Astrocyte (in vitro differentiated cells and primary cell): ENCODE results near the gene MDN1. TPM values are rescaled to one million over a fixed set of nuclear protein-coding genes. Genes with fewer than 3 reads are reported as not detected.
"Not testable (repeated sequence)": the region's sequence is repeated elsewhere in the genome, so short reads cannot be mapped to it uniquely, and the experiment has no call there.

Source experiments
- DNase-seq: peaks from one replicate; pipeline ENCODE4 v3.0.0-alpha.2; 2010; ENCODE audit warnings: low read depth
- FAIRE-seq: peaks from 2 replicates; lab custom pipeline; 2011; peaks lifted over from hg19 to GRCh38; lab: Jason Lieb, UNC
- H2AFZ ChIP-seq: 2 replicates; pipeline ENCODE4 v1.6.0; 2012; ENCODE audit warnings: low read depth, low read length, inconsistent platforms
- H3K27ac ChIP-seq: 2 replicates; pipeline ENCODE4 v1.5.1; 2011; ENCODE audit warnings: low read depth, low read length, inconsistent platforms
- H3K27me3 ChIP-seq: 2 replicates; pipeline ENCODE4 v1.6.0; 2011; ENCODE audit warnings: low read length, inconsistent platforms; ENCODE audit not compliant: insufficient read depth
- H3K36me3 ChIP-seq: 2 replicates; pipeline ENCODE4 v1.5.1; 2011; ENCODE audit warnings: low read length, inconsistent platforms; ENCODE audit not compliant: insufficient read depth
- H3K4me1 ChIP-seq: 2 replicates; pipeline ENCODE4 v1.5.1; 2011; ENCODE audit warnings: low read length, inconsistent platforms; ENCODE audit not compliant: insufficient read depth
- H3K4me2 ChIP-seq: 2 replicates; pipeline ENCODE4 v1.6.0; 2012; ENCODE audit warnings: low read length, inconsistent platforms
- H3K4me3 ChIP-seq: 2 replicates; pipeline ENCODE4 v1.5.1; 2011; ENCODE audit warnings: low read depth, mild to moderate bottlenecking, low read length, inconsistent platforms; ENCODE audit not compliant: insufficient read depth
- H3K79me2 ChIP-seq: 2 replicates; pipeline ENCODE4 v1.6.0; 2012; ENCODE audit warnings: mild to moderate bottlenecking, low read length, inconsistent platforms; ENCODE audit not compliant: insufficient read depth
- H3K9ac ChIP-seq: 2 replicates; pipeline ENCODE4 v1.6.0; 2012; ENCODE audit warnings: mild to moderate bottlenecking, low read length, inconsistent platforms
- H3K9me3 ChIP-seq: 2 replicates; pipeline ENCODE4 v1.5.1; 2012; ENCODE audit warnings: low read depth, mild to moderate bottlenecking, low read length, inconsistent platforms; ENCODE audit not compliant: insufficient read depth
- H4K20me1 ChIP-seq: 2 replicates; pipeline ENCODE4 v1.6.0; 2012; ENCODE audit warnings: low read length, inconsistent platforms; ENCODE audit not compliant: insufficient read depth
- H3K27ac Mint-ChIP-seq: one replicate; pipeline ENCODE4 v1.8.0; 2021; ENCODE audit warnings: mild to moderate bottlenecking, mixed read lengths; ENCODE audit not compliant: unreplicated experiment
- H3K27me3 Mint-ChIP-seq: one replicate; pipeline ENCODE4 v1.8.0; 2021; ENCODE audit warnings: low read depth, mixed read lengths; ENCODE audit not compliant: unreplicated experiment
- H3K36me3 Mint-ChIP-seq: one replicate; pipeline ENCODE4 v1.8.0; 2021; ENCODE audit warnings: low read depth, mixed read lengths; ENCODE audit not compliant: unreplicated experiment
- H3K4me1 Mint-ChIP-seq: one replicate; pipeline ENCODE4 v1.8.0; 2021; ENCODE audit warnings: low read depth, mixed read lengths; ENCODE audit not compliant: unreplicated experiment
- H3K4me3 Mint-ChIP-seq: one replicate; pipeline ENCODE4 v1.8.0; 2021; ENCODE audit warnings: mild to moderate bottlenecking, moderate library complexity, mixed read lengths; ENCODE audit not compliant: unreplicated experiment
- H3K9me3 Mint-ChIP-seq: one replicate; pipeline ENCODE4 v1.8.0; 2021; ENCODE audit warnings: mild to moderate bottlenecking, mixed read lengths; ENCODE audit not compliant: unreplicated experiment
- EZH2 ChIP-seq: IDR thresholded peaks from 2 replicates; pipeline ENCODE4 v1.6.1; 2012; ENCODE audit warnings: mild to moderate bottlenecking, low read length, inconsistent platforms; ENCODE audit not compliant: insufficient read depth
- total RNA-seq: library from RNA; stranded (reverse); gene quantifications from 2 replicates; pipeline ENCODE4 v1.2.1, GENCODE V29; 2021
- TF ChIP-seq, protein P1 (sequence below): IDR thresholded peaks from 2 replicates; pipeline ENCODE4 v1.5.1; 2011; ENCODE audit warnings: low read depth, mild to moderate bottlenecking, inconsistent platforms, low read length, moderate library complexity; ENCODE audit not compliant: insufficient read depth

The MDN1 gene
- total RNA-seq, 1 donor from 2014 or later = 35.7 TPM

DNA sequence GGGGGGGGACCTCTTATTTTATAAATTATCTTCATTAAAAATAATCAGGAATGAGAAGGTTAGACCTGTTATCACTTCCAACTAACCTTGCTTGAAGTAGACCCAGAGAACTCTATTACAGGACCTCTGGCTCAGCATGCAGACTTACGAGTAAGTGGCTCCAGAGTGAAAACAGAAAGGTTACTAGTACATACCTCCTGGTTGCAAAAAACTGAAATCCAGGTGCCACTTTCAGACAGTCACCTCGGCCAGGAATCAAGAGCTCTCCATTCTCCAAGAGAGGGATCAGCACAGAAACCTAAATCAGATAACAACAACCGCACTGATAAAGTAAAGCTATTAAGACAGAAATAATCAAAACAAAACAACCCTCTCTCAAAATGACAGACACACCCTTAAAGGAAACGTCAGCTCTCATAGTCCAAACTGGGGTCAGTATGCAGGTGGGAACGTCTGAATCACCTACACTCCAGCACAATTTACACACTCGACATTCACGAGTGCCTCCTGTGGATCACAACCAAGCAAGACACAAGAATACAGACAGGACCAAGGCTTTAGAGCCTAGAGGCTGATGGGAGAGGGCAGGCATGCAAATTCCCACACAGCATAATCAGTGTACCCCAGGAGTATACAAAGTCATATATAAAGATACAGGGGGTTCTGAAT is 31.8 kb downstream of the MDN1 start:
- no peak overlapping the region for H3K4me2 ChIP-seq
- H3K4me1 ChIP-seq = no peaks in the 10 kb centered on the region
- no peaks in the 10 kb centered on the region for H3K9me3 ChIP-seq
- no peak overlapping the region for H3K27ac ChIP-seq
- H3K36me3 ChIP-seq = peaks cover 23% of the 10 kb centered on the region
- FAIRE-seq (no peak), DNase-seq (no peak)
- TF ChIP-seq, protein P1, sequence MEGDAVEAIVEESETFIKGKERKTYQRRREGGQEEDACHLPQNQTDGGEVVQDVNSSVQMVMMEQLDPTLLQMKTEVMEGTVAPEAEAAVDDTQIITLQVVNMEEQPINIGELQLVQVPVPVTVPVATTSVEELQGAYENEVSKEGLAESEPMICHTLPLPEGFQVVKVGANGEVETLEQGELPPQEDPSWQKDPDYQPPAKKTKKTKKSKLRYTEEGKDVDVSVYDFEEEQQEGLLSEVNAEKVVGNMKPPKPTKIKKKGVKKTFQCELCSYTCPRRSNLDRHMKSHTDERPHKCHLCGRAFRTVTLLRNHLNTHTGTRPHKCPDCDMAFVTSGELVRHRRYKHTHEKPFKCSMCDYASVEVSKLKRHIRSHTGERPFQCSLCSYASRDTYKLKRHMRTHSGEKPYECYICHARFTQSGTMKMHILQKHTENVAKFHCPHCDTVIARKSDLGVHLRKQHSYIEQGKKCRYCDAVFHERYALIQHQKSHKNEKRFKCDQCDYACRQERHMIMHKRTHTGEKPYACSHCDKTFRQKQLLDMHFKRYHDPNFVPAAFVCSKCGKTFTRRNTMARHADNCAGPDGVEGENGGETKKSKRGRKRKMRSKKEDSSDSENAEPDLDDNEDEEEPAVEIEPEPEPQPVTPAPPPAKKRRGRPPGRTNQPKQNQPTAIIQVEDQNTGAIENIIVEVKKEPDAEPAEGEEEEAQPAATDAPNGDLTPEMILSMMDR = no peak
- no peak for TF ChIP-seq EZH2
- Mint-ChIP-seq H3K4me1 (no peaks in the 10 kb centered on the region), H3K4me3 (no peak overlapping the region), H3K9me3 (peaks cover 3% of the 10 kb centered on the region), H3K27me3 (no peaks in the 10 kb centered on the region), H3K36me3 (peaks cover 24% of the 10 kb centered on the region), H3K27ac (no peak overlapping the region)
- H3K9ac ChIP-seq = no peak overlapping the region
- H4K20me1 ChIP-seq = no peaks in the 10 kb centered on the region
- H3K27me3 ChIP-seq = no peaks in the 10 kb centered on the region
- H2AFZ ChIP-seq = no peak overlapping the region
- no peak overlapping the region for H3K4me3 ChIP-seq
- no peaks in the 10 kb centered on the region for H3K79me2 ChIP-seq

DNA sequence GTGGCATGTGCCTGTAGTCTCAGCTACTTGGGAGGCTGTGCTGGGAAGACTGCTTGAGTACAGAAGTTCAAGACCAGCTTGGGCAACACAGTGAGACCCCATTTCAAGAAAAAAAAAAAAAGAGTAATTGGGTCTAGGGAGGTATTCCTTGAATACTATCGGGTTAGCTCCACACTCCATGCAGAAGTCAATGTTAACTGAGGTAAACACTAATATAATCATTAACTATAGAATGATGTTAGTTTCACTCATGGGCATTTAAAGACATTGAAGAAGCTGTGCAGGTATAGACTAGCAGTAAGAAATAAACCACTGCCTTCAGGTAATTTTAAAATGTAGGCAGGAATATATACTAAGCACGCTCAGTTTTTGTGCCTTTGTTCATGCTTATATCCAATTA is 32.6 kb downstream of the MDN1 start:
- Histone ChIP-seq H3K4me1 (no peaks in the 10 kb centered on the region), H3K4me3 (no peak overlapping the region), H2AFZ (no peak overlapping the region), H3K4me2 (no peak overlapping the region), H3K9ac (no peak overlapping the region), H3K27me3 (no peaks in the 10 kb centered on the region), H3K36me3 (peaks cover 23% of the 10 kb centered on the region), H4K20me1 (no peaks in the 10 kb centered on the region), H3K9me3 (no peaks in the 10 kb centered on the region), H3K79me2 (no peaks in the 10 kb centered on the region), H3K27ac (no peak overlapping the region)
- no peak for DNase-seq
- Mint-ChIP-seq H3K4me1 (no peaks in the 10 kb centered on the region), H3K27me3 (no peaks in the 10 kb centered on the region), H3K9me3 (peaks cover 3% of the 10 kb centered on the region), H3K36me3 (peaks cover 24% of the 10 kb centered on the region), H3K27ac (no peak overlapping the region), H3K4me3 (no peak overlapping the region)
- TF ChIP-seq EZH2 = no peak
- TF ChIP-seq, protein P1 = no peak
- no peak for FAIRE-seq

DNA sequence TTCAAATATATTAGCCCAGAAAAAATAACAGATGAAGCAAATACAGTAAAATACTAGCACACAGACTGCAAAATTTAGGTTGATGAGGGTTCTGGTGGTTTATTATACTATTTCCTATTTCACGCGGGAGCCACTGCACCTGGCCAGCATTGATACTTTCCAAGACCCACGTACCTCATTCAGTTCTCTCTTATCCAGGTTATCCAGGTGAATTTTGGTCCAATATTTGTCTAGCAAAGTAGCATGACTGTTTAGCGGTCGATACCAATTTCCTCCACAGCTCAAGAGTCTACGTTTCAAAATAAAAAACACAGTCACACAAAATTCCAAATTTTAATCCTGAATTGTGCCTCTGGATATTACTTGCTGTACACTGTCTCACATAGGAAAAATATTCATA is 34.8 kb downstream of the MDN1 start:
- H3K27ac Mint-ChIP-seq = no peak overlapping the region
- no peak for FAIRE-seq
- H3K4me1 Mint-ChIP-seq = no peaks in the 10 kb centered on the region

DNA sequence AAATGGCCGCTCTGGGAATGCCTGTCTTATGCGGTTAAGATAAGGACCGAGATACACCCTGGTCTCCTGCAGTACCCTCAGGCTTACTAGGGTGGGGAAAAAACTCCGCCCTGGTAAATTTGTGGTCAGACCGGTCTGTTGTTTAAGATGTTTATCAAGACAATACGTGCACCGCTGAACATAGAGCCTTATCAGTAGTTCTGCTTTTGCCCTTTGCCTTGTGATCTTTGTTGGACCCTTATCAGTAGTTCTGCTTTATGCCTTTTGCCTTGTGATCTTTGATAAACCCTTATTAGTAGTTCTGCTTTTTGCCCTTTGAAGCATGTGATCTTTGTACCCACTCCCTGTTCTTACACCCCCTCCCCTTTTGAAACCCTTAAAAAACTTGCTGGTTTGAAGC is 36.3 kb downstream of the MDN1 start:
- peaks cover 38% of the 10 kb centered on the region for H3K36me3 Mint-ChIP-seq
- not testable (repeated sequence) for H3K4me1 ChIP-seq, H3K9ac ChIP-seq, FAIRE-seq, H3K27me3 ChIP-seq, H3K4me3 Mint-ChIP-seq, H3K4me3 ChIP-seq, H3K27ac Mint-ChIP-seq, H3K27me3 Mint-ChIP-seq, H3K79me2 ChIP-seq, H2AFZ ChIP-seq, H3K9me3 ChIP-seq, H3K9me3 Mint-ChIP-seq, H3K27ac ChIP-seq, H3K4me2 ChIP-seq, DNase-seq, H4K20me1 ChIP-seq, H3K4me1 Mint-ChIP-seq
- H3K36me3 ChIP-seq = peaks cover 28% of the 10 kb centered on the region

More for the DNA sequence above, 34.8 kb downstream of the MDN1 start:
- no peak overlapping the region for H2AFZ ChIP-seq
- H3K9me3 ChIP-seq = no peaks in the 10 kb centered on the region
- H3K4me3 ChIP-seq = no peak overlapping the region
- no peaks in the 10 kb centered on the region for H3K4me1 ChIP-seq
- no peak overlapping the region for H3K27ac ChIP-seq
- H4K20me1 ChIP-seq = no peaks in the 10 kb centered on the region
- no peak overlapping the region for H3K4me2 ChIP-seq
- H3K27me3 ChIP-seq = no peaks in the 10 kb centered on the region
- TF ChIP-seq, protein P1 = no peak
- no peak for TF ChIP-seq EZH2
- Mint-ChIP-seq H3K36me3 (peaks cover 39% of the 10 kb centered on the region), H3K4me3 (no peak overlapping the region), H3K9me3 (peaks cover 3% of the 10 kb centered on the region), H3K27me3 (no peaks in the 10 kb centered on the region)
- peaks cover 30% of the 10 kb centered on the region for H3K36me3 ChIP-seq
- DNase-seq = no peak
- H3K79me2 ChIP-seq = no peaks in the 10 kb centered on the region
- H3K9ac ChIP-seq = no peak overlapping the region
